Dermis blood vessel endothelial cell (primary cell): ENCODE data around the gene EPHB1. TPM values are rescaled to one million over a fixed set of nuclear protein-coding genes. Genes with fewer than 3 reads are reported as not detected.
A peak's percentile ranks its signal among the peaks of the same experiment; 100 is the strongest.

Source experiments
- DNase-seq: peaks from one replicate; pipeline ENCODE4 v3.0.0; 2010
- total RNA-seq: library from RNA; depleted of rRNA; stranded (reverse); fragments of >200 nt; gene quantifications from 2 replicates; pipeline ENCODE4 v1.2.3, GENCODE V29; 2014

EPHB1 gene
- total RNA-seq, 1 donor from 2014 or later: 6.5 TPM

- DNase-seq: no peak
Observed at GRCh38 chr3:134810052-134810435, 15.0 kb downstream of the EPHB1 start.

DNA sequence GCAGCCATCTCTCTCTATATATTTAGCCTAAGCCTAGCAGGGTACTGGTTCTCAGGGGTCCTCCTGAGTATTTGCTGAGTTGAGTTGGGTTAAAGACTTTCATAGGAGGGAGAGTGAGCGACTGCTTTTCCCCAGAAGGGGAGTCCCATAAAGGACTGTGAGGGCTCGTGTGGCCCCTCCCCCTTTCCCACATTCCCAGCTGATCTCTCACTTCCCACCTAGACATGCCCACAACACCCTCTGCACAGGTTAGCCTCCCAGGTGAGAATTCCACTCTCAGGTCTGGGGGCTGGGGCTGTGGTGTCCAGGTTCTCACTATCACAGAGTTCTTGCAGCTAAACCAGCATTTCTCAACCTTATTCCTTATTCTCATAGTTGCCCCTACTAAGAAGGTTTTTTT lies 15.8 kb downstream of the EPHB1 start:
- DNase-seq: no peak

- DNase-seq: no peak
Observed at GRCh38 chr3:134813618-134814017, 18.6 kb downstream of the EPHB1 start.

DNA sequence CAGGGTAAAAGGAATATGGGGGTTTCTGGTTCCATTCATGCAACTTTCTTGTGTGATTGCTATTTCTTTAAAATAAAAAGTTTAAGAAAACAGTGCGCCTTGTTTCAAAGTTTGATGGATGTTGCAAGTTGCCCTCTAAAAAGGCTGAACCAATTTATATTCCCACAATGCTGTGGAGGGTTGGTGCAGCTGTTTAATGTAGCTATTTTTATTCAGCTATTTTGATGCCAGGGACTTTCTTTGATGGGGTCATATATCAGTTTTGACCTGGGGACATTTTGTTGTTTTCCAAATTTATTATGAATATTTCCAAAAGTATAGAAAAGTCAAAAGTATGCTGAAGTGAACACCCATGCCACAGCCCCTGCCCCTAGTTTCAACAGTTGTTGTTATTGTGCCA lies 20.5 kb downstream of the EPHB1 start:
- no peak for DNase-seq

DNA sequence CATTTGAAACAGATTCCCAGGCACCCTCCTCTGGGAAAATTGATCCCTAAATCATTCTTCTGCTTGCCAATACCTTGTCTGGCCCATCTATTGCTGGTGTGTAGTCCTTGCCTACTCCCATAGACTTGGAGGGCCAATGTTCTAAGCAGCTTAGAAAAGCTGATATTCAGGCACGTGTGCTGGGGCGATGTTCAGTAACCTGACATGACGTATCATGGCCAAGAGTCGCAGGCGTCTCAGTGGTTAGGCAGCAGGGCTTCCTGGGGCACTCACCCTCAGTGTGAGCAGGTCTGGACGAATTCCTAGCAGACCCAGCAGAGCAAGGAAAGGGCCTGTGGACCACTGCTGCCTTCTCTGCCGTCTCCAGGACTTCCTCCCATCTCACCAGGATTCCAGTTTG lies 21.6 kb downstream of the EPHB1 start:
- DNase-seq: no peak

GRCh38 chr3:134817297-134817696 lies 22.2 kb downstream of the EPHB1 start:
- no peak for DNase-seq

GRCh38 chr3:134820994-134821393 lies 25.9 kb downstream of the EPHB1 start:
- no peak for DNase-seq

DNA sequence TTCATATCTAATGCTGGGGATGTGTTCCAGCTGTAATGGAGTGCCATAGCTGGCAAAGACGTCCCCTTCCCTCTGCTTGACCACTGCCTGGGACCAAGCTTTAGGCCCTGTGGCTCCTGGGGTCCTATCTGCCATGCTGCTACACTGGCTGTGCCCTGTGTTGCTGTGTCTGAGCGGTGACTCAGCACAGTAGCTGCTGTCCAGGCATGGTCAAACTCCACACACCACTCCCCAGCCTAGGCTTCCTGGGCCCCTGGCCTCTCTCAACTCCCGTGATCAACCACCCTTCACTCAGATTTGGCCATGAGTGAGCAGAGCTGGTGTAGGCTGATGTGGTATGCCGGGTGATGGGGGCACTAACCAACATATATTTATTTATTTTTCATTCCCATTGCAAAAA lies 27.0 kb downstream of the EPHB1 start:
- no peak for DNase-seq

GRCh38 chr3:134823679-134824078 lies 28.6 kb downstream of the EPHB1 start:
- no peak for DNase-seq

DNA sequence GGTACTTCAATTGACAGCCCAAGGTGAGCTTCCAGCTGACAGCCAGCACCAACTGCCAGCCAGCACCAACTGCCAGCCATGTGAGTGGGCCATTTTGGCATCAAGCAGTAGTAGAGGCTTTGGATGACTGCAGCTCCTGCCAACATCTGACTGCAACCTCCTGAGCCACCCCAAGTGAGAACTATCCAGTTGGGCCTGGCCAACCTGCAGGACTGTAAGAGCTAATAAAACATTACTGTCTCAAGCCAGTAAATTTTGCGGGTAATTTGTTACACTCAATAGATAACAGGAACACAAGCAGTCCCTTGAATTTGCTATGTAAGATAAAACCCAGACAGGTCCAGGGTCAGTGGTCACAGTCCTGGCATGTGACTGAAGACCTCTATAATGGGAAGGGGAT lies 29.7 kb downstream of the EPHB1 start:
- DNase-seq: no peak

DNA sequence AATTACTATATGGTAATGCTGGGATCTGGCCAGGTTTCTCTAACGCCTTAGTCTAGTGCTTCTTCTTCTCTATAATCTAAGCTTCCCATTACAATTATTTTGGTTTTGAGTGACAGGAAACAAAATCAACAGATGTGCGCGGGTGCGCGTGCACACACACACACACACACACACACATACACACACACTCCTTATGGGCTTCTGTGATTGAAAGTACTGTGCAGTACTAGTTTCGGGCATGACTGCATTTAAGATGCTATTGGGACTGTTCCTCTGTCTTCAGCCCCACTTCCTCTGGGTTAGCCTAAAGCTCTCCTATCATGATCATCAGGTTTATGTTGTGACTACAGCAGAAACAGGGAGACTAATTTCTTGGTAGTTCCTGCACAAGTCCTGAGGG lies 32.2 kb downstream of the EPHB1 start:
- DNase-seq: no peak

DNA sequence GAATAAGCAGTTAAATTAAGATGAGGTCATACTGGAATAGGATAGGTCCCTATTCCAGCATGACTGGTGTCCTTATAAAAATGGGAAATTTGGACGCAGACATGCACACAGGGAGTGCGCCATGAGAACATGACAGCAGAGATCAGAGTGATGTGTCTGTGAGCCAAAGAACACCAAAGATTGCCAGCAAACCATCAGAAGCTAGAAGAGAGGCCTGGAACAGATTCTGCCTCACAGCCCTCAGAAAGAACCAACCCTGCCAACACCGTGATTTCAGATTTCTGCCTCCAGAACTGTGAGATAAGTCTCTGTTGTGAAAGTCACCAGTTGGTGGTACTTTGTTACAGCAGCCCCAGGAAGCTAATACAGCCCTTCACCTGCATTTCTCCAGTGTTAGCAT lies 34.7 kb downstream of the EPHB1 start:
- DNase-seq: no peak

DNA sequence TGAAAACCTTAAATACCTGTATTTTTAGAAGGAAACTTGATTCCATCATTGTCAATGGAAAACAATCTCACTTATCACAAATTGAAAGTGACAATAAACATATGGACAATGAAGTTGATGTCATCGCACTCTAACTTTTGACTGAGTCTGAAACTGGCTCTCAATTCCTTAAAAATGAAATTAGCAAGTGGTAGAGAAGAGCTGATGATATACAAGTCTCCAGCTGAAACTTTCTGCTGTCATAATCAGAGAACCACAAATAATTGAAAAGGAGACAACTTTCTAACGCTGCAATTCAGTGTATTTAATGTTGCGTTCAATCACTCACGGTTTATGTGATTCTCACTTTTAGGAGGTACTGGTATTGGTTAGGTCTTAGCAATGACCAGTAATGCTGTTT lies 37.5 kb downstream of the EPHB1 start:
- DNase-seq: no peak

DNA sequence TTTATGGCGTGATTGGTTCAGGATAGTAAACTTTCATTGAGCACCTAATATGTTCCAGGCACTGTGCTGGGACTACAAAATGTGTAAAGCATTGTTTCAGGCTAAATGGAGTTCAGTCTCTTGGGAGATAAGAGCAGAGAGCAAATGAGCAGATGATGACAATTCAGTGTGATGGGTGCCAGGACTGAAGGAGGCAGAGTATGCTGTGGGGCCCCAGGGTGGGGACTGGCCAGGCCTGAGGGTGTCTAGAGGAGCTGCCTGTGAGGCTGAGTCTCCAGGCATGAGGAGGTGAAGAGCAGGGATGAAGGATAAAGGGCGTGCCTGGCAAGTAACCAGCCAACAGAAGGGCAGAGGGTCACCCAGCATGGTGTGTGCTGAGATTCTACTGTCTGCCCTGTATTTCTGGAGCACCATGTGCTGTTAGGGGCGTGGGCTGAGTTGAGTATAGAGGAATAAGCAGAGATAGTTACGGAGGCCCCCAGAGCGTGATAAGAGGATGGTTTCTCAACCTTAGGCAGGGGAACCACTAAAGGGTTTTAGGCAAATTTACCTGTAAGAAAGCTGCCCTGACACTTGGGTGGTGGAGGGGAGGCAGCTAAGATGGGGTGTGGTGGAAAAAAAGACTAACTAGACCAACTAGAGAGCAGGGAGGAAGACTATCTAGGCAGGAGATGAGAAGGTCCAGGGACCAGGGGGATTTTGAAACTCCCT lies 38.5 kb downstream of the EPHB1 start:
- no peak for DNase-seq

- no peak for DNase-seq
Observed at GRCh38 chr3:134836921-134837320, 41.9 kb downstream of the EPHB1 start.

- DNase-seq: no peak
Observed at GRCh38 chr3:134838599-134838998, 43.5 kb downstream of the EPHB1 start.

DNA sequence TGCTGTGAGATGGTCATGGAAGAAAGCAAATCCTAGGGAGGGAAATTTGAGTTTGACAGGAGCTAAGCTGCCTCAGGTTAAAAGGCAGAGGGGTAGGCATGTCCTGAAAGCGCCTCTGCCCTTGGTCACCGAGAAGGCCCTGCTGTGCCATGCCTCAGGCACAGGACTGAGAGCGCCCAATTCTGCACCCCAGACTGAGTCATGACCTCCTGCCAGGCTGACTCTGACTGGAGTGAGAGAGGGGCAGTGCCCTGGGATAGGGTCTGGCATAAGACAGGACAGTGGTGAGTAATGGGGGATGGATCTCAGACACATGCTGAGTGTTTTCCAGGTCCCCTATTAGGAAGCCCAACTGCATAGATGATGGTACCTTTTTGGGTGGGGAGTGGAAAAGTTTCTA lies 44.4 kb downstream of the EPHB1 start:
- DNase-seq: no peak

DNA sequence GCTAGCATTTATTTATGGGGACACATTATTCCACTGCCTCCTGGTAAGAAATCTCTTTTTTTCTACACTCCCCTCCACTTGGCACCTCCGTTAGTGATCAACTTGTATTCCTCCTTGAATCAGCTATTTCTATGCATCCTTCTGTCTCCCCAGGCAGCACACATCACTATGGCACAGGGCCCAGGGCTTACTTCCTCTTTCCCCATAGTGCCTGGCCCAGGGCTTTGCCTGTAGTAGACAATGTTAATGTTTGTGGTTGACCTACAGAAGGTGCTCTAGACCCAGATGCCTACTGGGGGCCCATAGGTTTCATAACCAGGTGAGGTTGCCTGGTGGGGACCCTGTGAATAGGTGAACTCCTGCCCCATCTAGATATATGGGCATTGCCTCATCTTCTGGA lies 44.9 kb downstream of the EPHB1 start:
- no peak for DNase-seq

DNA sequence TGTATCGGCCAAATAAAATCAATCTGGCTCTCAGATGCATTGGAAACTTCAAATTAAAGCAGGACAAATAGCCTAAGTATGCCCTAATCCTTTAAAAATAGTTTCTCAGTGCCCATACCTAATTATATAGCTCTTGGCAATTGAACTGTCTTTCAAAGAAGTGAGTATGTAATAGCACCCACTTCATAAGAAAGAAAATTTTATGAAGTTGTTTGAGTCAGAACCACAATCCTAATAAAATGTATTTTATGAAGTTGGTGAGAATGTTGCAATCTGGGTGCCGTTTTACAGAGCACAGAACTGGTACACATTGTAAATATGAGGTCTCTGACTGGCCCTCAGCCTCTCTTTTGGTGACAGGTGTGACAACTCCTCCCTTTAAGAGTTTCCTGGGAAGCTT lies 45.4 kb downstream of the EPHB1 start:
- no peak for DNase-seq

- no peak for DNase-seq
Observed at GRCh38 chr3:134846084-134846483, 51.0 kb downstream of the EPHB1 start.

GRCh38 chr3:134846911-134847317 lies 51.9 kb downstream of the EPHB1 start:
- DNase-seq: peak; percentile 99

- DNase-seq: no peak
Observed at GRCh38 chr3:134847349-134847748, 52.3 kb downstream of the EPHB1 start.

GRCh38 chr3:134849561-134849960 lies 54.5 kb downstream of the EPHB1 start:
- no peak for DNase-seq

DNA sequence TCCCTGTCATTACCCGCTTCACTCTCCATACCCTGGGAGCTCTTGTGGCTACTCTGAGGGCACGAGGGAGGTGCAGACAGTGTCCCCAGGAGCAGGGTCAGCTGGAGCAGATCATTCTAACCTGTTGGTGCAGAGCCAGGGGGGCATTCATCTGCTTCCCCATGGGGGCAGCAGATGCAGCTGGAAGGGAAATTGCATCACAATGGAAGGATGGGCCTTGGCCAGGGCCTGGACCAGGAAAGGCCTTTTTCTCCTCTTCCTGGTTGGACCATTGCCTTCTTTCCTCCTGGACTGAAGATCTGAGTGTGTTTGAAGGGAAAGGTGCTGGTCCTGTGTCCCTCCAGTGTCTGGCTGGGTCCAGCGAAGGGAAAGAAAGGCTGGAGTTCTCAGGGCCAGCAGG lies 55.7 kb downstream of the EPHB1 start:
- peak; percentile 73 for DNase-seq

- DNase-seq: no peak
Observed at GRCh38 chr3:134852132-134852531, 57.1 kb downstream of the EPHB1 start.
